ENCODE data around the gene TWNK.
"Not testable (repeated sequence)": the region's sequence is repeated elsewhere in the genome, so short reads cannot be mapped to it uniquely, and the experiment has no call there.

Gene TWNK

DNA sequence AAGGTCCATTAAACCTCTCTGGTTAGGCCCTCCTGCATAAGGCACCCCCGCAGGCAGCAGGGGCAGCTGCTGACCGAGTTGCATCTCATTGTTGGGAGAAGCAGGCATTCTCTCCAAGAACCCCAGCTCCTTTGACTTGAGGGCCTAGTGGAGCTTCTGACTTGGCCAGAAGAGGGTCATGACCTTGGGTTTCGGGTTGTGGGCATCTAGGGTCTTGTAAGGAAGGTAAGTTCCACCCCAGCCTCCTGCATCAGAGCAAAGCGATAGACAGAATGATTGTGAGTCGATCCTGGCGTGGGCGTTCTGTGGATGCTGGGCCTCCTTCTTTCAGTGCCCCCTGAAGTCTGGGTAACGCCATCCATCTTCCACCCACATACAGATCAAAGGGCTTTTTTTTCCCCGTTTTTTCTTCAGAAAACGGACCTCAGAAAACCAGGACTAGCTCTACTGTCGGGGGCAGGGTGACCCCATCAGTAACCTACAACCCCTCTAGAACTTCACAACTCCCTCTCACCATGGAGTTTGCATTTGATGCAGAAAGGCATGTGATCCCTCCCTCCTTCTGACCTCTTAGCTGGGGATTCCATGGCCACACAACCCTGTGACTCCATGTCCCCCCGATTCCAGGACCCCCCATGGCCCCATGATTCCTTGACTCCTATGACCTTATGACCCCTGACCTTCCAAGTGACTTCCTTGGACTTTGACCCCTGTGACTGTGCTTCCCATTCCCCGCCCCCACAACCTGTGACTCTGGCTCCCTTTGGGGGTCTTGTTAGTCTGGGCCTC lies 15.0 kb upstream of the TWNK start (continued):
- TF ChIP-seq BCL11B (tag by site-specific recombination; IDR thresholded peaks at IDR 0.05; ENCODE audit: low read depth) (peak; percentile 83; the same call in 1 of the 2 replicates), ZNF555 (tag by site-specific recombination; conservative IDR thresholded peaks at IDR 0.05) (no peak), ZFHX2 (tag by site-specific recombination; conservative IDR thresholded peaks at IDR 0.05) (peak; percentile 68)
- TF ChIP-seq, protein P1, sequence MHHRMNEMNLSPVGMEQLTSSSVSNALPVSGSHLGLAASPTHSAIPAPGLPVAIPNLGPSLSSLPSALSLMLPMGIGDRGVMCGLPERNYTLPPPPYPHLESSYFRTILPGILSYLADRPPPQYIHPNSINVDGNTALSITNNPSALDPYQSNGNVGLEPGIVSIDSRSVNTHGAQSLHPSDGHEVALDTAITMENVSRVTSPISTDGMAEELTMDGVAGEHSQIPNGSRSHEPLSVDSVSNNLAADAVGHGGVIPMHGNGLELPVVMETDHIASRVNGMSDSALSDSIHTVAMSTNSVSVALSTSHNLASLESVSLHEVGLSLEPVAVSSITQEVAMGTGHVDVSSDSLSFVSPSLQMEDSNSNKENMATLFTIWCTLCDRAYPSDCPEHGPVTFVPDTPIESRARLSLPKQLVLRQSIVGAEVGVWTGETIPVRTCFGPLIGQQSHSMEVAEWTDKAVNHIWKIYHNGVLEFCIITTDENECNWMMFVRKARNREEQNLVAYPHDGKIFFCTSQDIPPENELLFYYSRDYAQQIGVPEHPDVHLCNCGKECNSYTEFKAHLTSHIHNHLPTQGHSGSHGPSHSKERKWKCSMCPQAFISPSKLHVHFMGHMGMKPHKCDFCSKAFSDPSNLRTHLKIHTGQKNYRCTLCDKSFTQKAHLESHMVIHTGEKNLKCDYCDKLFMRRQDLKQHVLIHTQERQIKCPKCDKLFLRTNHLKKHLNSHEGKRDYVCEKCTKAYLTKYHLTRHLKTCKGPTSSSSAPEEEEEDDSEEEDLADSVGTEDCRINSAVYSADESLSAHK (tag by site-specific recombination; IDR thresholded peaks at IDR 0.05): no peak

DNA sequence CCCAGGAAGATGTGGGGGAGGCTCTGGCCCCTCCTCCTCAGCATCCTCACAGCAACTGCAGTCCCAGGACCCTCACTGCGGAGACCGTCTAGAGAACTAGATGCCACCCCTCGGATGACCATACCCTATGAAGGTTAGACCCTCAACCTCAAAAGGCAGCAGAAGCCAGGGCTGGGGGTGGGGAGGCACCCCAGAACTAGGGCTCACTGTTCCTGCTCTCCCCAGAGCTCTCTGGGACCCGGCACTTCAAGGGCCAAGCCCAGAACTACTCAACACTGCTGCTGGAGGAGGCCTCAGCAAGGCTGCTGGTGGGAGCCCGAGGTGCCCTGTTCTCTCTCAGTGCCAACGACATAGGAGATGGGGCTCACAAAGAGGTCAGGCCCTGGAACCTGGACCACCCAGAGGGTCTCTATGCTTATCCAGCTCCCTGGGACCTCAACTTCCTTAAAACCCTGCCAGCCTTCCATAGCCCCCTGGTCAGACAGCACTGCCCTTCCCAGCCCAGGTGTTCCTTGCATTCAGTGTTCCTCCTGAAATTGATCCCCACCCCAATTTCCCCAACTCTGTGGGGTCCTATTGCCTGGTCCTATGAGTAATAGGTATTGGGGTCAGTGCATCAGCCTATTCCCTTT lies 14.3 kb upstream of the TWNK start:
- peaks cover 4 to 7% of the 10 kb centered on the region in 2 experiments; a peak in 2 of 3 replicates for H3K36me3 ChIP-seq (ENCODE audit: control insufficient read depth in 2 of 2, insufficient read depth in 1 of 2, low read length in 2 of 2)
- no peak overlapping the region for H3K27ac ChIP-seq (ENCODE audit: extremely low read depth, low read depth, low read length)
- ChIA-PET POLR2A (interaction anchor here (1.1 kb wide), 1 partner anchor 24 kb away, joined by 4 read pairs; no protein-coding TSS in a partner anchor), CTCF (interaction anchor here (0.6 to 1.7 kb wide), 4 partner anchors 11 to 46 kb away, joined by 3 to 4 read pairs (median 4); no protein-coding TSS in a partner anchor)
- H3K4me3 ChIP-seq (ENCODE audit: low read depth, low read length): no peak overlapping the region
- H3K9me3 ChIP-seq (ENCODE audit: control insufficient read depth, insufficient read depth, low read depth, low read length): no peaks in the 10 kb centered on the region
- H3K4me1 ChIP-seq (ENCODE audit: control insufficient read depth, insufficient read depth, low read length): no peaks in the 10 kb centered on the region
- TF ChIP-seq ZNF416 (tag by site-specific recombination; IDR thresholded peaks at IDR 0.05) (no peak), ZNF529 (tag by site-specific recombination; IDR thresholded peaks at IDR 0.05; ENCODE audit: insufficient replicate concordance) (no peak), HOXA7 (CRISPR knock-in tag; IDR thresholded peaks at IDR 0.05; ENCODE audit: borderline replicate concordance) (no peak), ZNF521 (tag by site-specific recombination; IDR thresholded peaks at IDR 0.05) (no peak), ZNF670 (tag by site-specific recombination; IDR thresholded peaks at IDR 0.05; ENCODE audit: low read depth) (no peak), ZNF112 (tag by site-specific recombination; IDR thresholded peaks at IDR 0.05) (no peak)
- TF ChIP-seq, protein P1 (tag by site-specific recombination; IDR thresholded peaks at IDR 0.05): no peak
- TF ChIP-seq, protein P2, sequence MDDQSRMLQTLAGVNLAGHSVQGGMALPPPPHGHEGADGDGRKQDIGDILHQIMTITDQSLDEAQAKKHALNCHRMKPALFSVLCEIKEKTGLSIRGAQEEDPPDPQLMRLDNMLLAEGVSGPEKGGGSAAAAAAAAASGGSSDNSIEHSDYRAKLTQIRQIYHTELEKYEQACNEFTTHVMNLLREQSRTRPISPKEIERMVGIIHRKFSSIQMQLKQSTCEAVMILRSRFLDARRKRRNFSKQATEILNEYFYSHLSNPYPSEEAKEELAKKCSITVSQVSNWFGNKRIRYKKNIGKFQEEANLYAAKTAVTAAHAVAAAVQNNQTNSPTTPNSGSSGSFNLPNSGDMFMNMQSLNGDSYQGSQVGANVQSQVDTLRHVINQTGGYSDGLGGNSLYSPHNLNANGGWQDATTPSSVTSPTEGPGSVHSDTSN (CRISPR knock-in tag; IDR thresholded peaks at IDR 0.05): no peak

DNA sequence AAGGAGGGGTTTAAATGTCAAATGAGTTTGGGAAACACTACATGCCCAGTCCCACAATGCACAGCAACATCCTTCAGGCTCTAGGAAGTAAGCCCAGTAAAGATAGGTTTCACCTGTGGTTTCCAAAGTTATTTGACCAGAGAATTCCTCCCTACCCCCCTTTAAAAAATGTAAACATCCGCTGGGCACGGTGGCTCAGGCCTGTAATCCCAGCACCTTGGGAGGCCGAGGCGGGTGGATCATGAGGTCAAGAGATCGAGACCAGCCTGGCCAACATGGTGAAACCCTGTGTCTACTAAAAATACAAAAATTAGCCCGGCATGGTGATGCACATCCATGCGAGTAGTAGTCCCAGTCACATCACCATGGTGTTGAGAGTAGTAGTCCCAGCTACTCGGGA lies 11.9 kb upstream of the TWNK start:
- POLR2A ChIA-PET; H3K4me1 ChIP-seq (ENCODE audit: control insufficient read depth, insufficient read depth, low read length); H3K9me3 ChIP-seq (ENCODE audit: control insufficient read depth, insufficient read depth, low read depth, low read length); H3K4me3 ChIP-seq (ENCODE audit: low read depth, low read length); H3K27ac ChIP-seq (ENCODE audit: extremely low read depth, low read depth, low read length): not testable (repeated sequence)
- H3K36me3 ChIP-seq (ENCODE audit: control insufficient read depth in 2 of 2, insufficient read depth in 1 of 2, low read length in 2 of 2): peaks cover 4 to 28% of the 10 kb centered on the region in 2 experiments
- CTCF ChIA-PET: interaction anchor here (0.7 kb wide), 1 partner anchor 141 kb away, joined by 3 read pairs; no protein-coding TSS in a partner anchor
